GM18951 (cell line): ENCODE results near the gene SOX18.

Experiments used
- POLR2A ChIP-seq: IDR thresholded peaks from 4 replicates; pipeline ENCODE4 v1.6.1; 2011; ENCODE audit warnings: mild to moderate bottlenecking; ENCODE audit not compliant: insufficient read length, insufficient read depth; ENCODE audit errors: extremely low read depth
- in situ Hi-C: fragments of 300-500 bp; cut with MboI; formaldehyde crosslinking; loops from one replicate; pipeline ENCODE4 v1.12.0; 2022; ENCODE audit warnings: low sequenced_read_pairs, mixed read lengths, inconsistent platforms; ENCODE audit not compliant: unreplicated experiment

The SOX18 gene

GRCh38 chr20:64011366-64011779 lies 38.1 kb downstream of the SOX18 start:
- no peak for TF ChIP-seq POLR2A
- in situ Hi-C loops, result no loop called here

GRCh38 chr20:64010711-64011237 lies 38.7 kb downstream of the SOX18 start:
- TF ChIP-seq POLR2A, result no peak
- in situ Hi-C loops, result no loop called here

- in situ Hi-C loops, result no loop called here
- TF ChIP-seq POLR2A, result no peak
Observed at GRCh38 chr20:64009811-64010387, 39.5 kb downstream of the SOX18 start.

- in situ Hi-C loops, result no loop called here
- no peak for TF ChIP-seq POLR2A
Observed at GRCh38 chr20:64006902-64007301, 42.5 kb downstream of the SOX18 start.

GRCh38 chr20:64006490-64006889 lies 42.9 kb downstream of the SOX18 start:
- TF ChIP-seq POLR2A, result no peak
- in situ Hi-C loops, result no loop called here

- in situ Hi-C loops, result no loop called here
- TF ChIP-seq POLR2A, result no peak
Observed at GRCh38 chr20:64005394-64005793, 44.0 kb downstream of the SOX18 start.

GRCh38 chr20:64003960-64004725 lies 45.3 kb downstream of the SOX18 start:
- no peak for TF ChIP-seq POLR2A

GRCh38 chr20:64001607-64002011 lies 47.8 kb downstream of the SOX18 start:
- TF ChIP-seq POLR2A, result no peak
- in situ Hi-C loops, result no loop called here

More at GRCh38 chr20:64003960-64004725, 45.3 kb downstream of the SOX18 start:
- in situ Hi-C loops, result no loop called here

GRCh38 chr20:64000906-64001305 lies 48.5 kb downstream of the SOX18 start:
- in situ Hi-C loops, result no loop called here
- no peak for TF ChIP-seq POLR2A
